ENCODE data around the gene IL1RL1.

IL1RL1 gene

GRCh38 chr2:102387763-102388546 is 76.6 kb downstream of the IL1RL1 start:
- no peak for TF ChIP-seq ZNF274 (IDR thresholded peaks at IDR 0.05; ENCODE audit: low read depth, low read length)

DNA sequence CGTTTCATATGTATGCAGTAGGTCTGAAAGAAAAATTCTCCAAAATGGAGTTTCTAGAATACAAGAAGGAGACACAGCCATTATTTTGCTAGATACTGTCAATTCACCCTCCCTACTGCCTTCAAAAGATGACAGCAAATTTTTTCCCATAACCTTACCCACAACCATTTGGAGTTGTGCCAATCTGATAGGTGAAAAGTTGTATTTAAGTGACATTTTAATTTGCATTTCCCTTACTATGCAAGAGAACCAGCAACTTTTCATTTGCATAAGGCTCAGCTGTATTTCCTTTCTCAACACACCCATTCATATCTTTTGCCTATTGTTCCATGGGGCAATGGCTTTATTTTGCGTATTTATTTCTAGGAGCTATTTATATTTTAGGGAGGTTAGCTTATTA is 80.2 kb downstream of the IL1RL1 start:
- no peak overlapping the region for H3K4me3 ChIP-seq (ENCODE audit: low read length)
- no peak for TF ChIP-seq ZNF274 (IDR thresholded peaks at IDR 0.05; ENCODE audit: low read depth, low read length)

More at GRCh38 chr2:102387763-102388546, 76.6 kb downstream of the IL1RL1 start:
- no peak overlapping the region for H3K4me3 ChIP-seq (ENCODE audit: low read length)

- no peak for TF ChIP-seq ZNF274 (IDR thresholded peaks at IDR 0.05; ENCODE audit: low read depth, low read length)
- H3K4me3 ChIP-seq (ENCODE audit: low read length), result no peak overlapping the region
Measured at GRCh38 chr2:102392096-102392495, 80.7 kb downstream of the IL1RL1 start.

DNA sequence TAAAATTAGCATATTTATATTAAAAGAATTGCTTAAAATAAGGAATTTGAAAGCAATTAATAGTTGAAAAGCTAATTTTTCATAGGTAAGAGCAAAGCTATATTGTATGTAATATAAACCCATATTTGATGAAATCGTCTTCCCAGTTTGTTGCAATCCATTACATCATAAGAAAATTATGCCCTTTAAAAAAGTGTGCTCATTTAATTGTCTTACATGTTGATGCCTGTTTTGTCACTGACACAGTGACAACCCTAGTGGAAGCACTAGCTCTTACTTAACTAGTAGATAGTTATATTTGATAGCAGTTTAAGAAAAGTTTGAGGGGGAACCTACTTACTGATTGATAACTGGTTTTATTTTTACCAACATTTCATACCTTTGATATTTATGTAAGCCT is 81.6 kb downstream of the IL1RL1 start:
- no peak overlapping the region for H3K4me3 ChIP-seq (ENCODE audit: low read length)
- no peak for TF ChIP-seq ZNF274 (IDR thresholded peaks at IDR 0.05; ENCODE audit: low read depth, low read length)

- TF ChIP-seq ZNF274 (IDR thresholded peaks at IDR 0.05; ENCODE audit: low read depth, low read length), result no peak
- no peak overlapping the region for H3K4me3 ChIP-seq (ENCODE audit: low read length)
Measured at GRCh38 chr2:102396012-102396411, 84.6 kb downstream of the IL1RL1 start.

GRCh38 chr2:102397209-102397608 is 85.8 kb downstream of the IL1RL1 start:
- no peak overlapping the region for H3K4me3 ChIP-seq (ENCODE audit: low read length)
- TF ChIP-seq ZNF274 (IDR thresholded peaks at IDR 0.05; ENCODE audit: low read depth, low read length), result no peak

- no peak for TF ChIP-seq ZNF274 (IDR thresholded peaks at IDR 0.05; ENCODE audit: low read depth, low read length)
- no peak overlapping the region for H3K4me3 ChIP-seq (ENCODE audit: low read length)
Measured at GRCh38 chr2:102399499-102400141, 88.3 kb downstream of the IL1RL1 start.

- no peak overlapping the region for H3K4me3 ChIP-seq (ENCODE audit: low read length)
- no peak for TF ChIP-seq ZNF274 (IDR thresholded peaks at IDR 0.05; ENCODE audit: low read depth, low read length)
Measured at GRCh38 chr2:102401456-102401855, 90.1 kb downstream of the IL1RL1 start.
